Neural progenitor cell (in vitro differentiated cells): ENCODE data around the gene LRRD1. TPM values are rescaled to one million over a fixed set of nuclear protein-coding genes. Genes with fewer than 3 reads are reported as not detected.

ENCODE experiments used
- DNase-seq: peaks from one replicate; pipeline ENCODE4 v3.0.0-alpha.2; 2016; ENCODE audit warnings: low spot score
- H2AFZ ChIP-seq: fragments of 200-600 bp; sonication (generic); replicated peaks from 2 replicates; pipeline ENCODE4 v1.6.1; 2016; ENCODE audit warnings: antibody characterized with exemption
- H3F3A ChIP-seq: fragments of 200-600 bp; sonication (generic); 2 replicates; pipeline ENCODE4 v1.6.1; 2016; ENCODE audit warnings: antibody characterized with exemption, low read depth
- H3K27ac ChIP-seq: fragments of 200-600 bp; sonication (generic); 2 replicates; pipeline ENCODE4 v1.5.1; 2016; ENCODE audit warnings: mild to moderate bottlenecking
- H3K27me3 ChIP-seq: fragments of 200-600 bp; sonication (generic); 2 replicates; pipeline ENCODE4 v1.6.1; 2016; ENCODE audit warnings: mild to moderate bottlenecking, moderate library complexity
- H3K36me3 ChIP-seq: fragments of 200-600 bp; sonication (generic); 2 replicates; pipeline ENCODE4 v1.5.1; 2016
- H3K4me1 ChIP-seq: fragments of 200-600 bp; sonication (generic); 2 replicates; pipeline ENCODE4 v1.6.1; 2016; ENCODE audit warnings: mixed run types
- H3K4me2 ChIP-seq: fragments of 200-600 bp; sonication (generic); 2 replicates; pipeline ENCODE4 v1.6.1; 2016
- H3K4me3 ChIP-seq: fragments of 200-600 bp; sonication (generic); 2 replicates; pipeline ENCODE4 v1.5.1; 2016
- H3K79me2 ChIP-seq: fragments of 200-600 bp; sonication (generic); 2 replicates; pipeline ENCODE4 v1.6.1; 2016; ENCODE audit warnings: low read depth
- H3K9ac ChIP-seq: fragments of 200-600 bp; sonication (generic); 2 replicates; pipeline ENCODE4 v1.6.1; 2016
- H3K9me3 ChIP-seq: fragments of 200-600 bp; sonication (generic); 2 replicates; pipeline ENCODE4 v1.5.1; 2016; ENCODE audit warnings: low read depth
- H4K20me1 ChIP-seq: fragments of 200-600 bp; sonication (generic); 2 replicates; pipeline ENCODE4 v1.6.1; 2016; ENCODE audit warnings: low read depth
- H3K27ac Mint-ChIP-seq: 3 replicates; pipeline ENCODE4 v1.8.0; 2021; ENCODE audit warnings: mixed read lengths
- H3K27me3 Mint-ChIP-seq: 2 replicates; pipeline ENCODE4 v1.8.0; 2022; ENCODE audit warnings: low read depth, mild to moderate bottlenecking, inconsistent platforms, moderate library complexity, mixed read lengths; ENCODE audit not compliant: insufficient read depth
- H3K36me3 Mint-ChIP-seq: 3 replicates; pipeline ENCODE4 v1.8.0; 2021; ENCODE audit warnings: mixed read lengths
- H3K4me1 Mint-ChIP-seq: 3 replicates; pipeline ENCODE4 v1.8.0; 2021; ENCODE audit warnings: mixed read lengths
- H3K4me3 Mint-ChIP-seq: 3 replicates; pipeline ENCODE4 v1.8.0; 2021; ENCODE audit warnings: mild to moderate bottlenecking, moderate library complexity, mixed read lengths
- H3K9me3 Mint-ChIP-seq: 3 replicates; pipeline ENCODE4 v1.8.0; 2020; ENCODE audit warnings: mixed read lengths
- EZH2 ChIP-seq: fragments of 200-600 bp; sonication (generic); IDR thresholded peaks from 2 replicates; pipeline ENCODE4 v1.6.1; 2017; ENCODE audit warnings: antibody characterized with exemption, mild to moderate bottlenecking, moderate library complexity
- EZH2phosphoT487 ChIP-seq: fragments of 200-600 bp; sonication (generic); IDR thresholded peaks from 2 replicates; pipeline ENCODE4 v1.6.1; 2017; ENCODE audit warnings: antibody characterized with exemption
- total RNA-seq: library from RNA; depleted of rRNA; stranded (reverse); fragments of >200 nt; gene quantifications from 2 replicates; pipeline ENCODE4 v1.2.3, GENCODE V29; 2015; ENCODE audit warnings: low replicate concordance
- TF ChIP-seq, protein P1 (sequence below): fragments of 200-600 bp; sonication (generic); IDR thresholded peaks from 2 replicates; pipeline ENCODE4 v1.5.1; 2017; ENCODE audit warnings: antibody characterized with exemption, mild to moderate bottlenecking

Gene LRRD1
- not detected in 2 replicates for total RNA-seq

DNA sequence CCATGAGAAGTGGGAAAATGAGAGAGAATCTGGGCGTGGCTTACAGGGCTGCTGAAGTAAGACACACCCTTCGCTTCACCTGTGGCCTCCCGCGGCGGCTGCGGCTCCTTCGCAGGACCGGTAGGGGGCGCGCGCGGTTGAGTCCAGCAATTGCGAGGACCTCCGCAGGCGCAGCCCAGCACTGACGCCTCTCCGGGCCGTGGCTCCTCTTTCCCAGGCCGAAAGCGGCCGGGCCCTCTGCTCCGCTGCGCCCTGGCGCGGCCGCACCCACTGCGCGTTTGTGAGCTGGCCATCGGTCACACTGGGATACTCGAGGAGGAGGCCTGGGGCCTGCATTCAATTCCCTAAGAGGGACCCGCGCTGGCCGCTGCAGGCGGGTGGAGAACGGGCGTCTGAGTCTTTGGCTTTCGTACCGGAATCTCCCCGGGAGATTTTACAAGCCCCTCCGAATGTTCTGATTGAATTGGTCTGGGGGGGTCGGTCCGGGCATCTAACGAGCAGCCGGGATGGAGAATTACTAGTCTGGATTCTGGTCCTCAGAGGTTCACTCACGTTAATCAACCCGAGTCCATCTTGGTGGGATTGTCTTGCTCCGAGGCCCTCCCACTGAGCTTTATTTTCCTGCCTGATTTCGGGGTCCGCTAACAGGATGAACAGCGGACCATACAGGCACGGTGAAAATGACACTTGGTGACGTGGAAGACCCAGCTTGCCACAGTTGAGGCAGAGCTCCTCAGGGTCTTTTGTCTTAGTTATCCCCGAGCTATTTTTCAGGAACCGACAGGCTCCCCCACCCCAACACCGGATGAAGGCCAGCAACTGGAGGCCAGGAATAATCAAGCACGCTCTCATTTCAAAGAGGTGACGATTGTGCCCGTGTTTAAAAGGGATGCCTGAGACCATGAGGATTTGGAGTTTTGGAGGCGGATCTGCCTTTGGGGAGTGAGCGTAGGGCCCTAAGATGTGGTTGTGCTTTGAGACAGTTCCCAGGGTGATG, at the start of gene LRRD1:
Gene LRRD1, minus strand, starts transcription at position 215 of the 997 bp plus-strand sequence. CDS start 13,940 bp downstream, outside the sequence.
- Mint-ChIP-seq H3K4me3 (peak within 1 kb of the TSS; percentile 73), H3K4me1 (no peaks in the 10 kb centered on the region), H3K27me3 (no peaks in the 10 kb centered on the region), H3K27ac (no peak within 1 kb of the TSS), H3K36me3 (peaks cover 2% of the 10 kb centered on the region), H3K9me3 (peaks cover 8% of the 10 kb centered on the region)
- Histone ChIP-seq H3K4me3 (peak within 1 kb of the TSS; percentile 50), H3K4me1 (no peaks in the 10 kb centered on the region), H3K79me2 (no peaks in the 10 kb centered on the region), H2AFZ (peak within 1 kb of the TSS; percentile 99), H3K9me3 (peaks cover 7% of the 10 kb centered on the region), H3K27me3 (peaks cover 12% of the 10 kb centered on the region), H3K4me2 (peak within 1 kb of the TSS; percentile 79), H3K36me3 (no peaks in the 10 kb centered on the region), H4K20me1 (no peaks in the 10 kb centered on the region), H3K27ac (no peak within 1 kb of the TSS), H3F3A (peaks cover 11% of the 10 kb centered on the region), H3K9ac (no peak within 1 kb of the TSS)
- TF ChIP-seq EZH2phosphoT487: no peak
- TF ChIP-seq, protein P1, sequence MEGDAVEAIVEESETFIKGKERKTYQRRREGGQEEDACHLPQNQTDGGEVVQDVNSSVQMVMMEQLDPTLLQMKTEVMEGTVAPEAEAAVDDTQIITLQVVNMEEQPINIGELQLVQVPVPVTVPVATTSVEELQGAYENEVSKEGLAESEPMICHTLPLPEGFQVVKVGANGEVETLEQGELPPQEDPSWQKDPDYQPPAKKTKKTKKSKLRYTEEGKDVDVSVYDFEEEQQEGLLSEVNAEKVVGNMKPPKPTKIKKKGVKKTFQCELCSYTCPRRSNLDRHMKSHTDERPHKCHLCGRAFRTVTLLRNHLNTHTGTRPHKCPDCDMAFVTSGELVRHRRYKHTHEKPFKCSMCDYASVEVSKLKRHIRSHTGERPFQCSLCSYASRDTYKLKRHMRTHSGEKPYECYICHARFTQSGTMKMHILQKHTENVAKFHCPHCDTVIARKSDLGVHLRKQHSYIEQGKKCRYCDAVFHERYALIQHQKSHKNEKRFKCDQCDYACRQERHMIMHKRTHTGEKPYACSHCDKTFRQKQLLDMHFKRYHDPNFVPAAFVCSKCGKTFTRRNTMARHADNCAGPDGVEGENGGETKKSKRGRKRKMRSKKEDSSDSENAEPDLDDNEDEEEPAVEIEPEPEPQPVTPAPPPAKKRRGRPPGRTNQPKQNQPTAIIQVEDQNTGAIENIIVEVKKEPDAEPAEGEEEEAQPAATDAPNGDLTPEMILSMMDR: peak; percentile 93
- TF ChIP-seq EZH2: peak; percentile 38
- peak; percentile 87 for DNase-seq

DNA sequence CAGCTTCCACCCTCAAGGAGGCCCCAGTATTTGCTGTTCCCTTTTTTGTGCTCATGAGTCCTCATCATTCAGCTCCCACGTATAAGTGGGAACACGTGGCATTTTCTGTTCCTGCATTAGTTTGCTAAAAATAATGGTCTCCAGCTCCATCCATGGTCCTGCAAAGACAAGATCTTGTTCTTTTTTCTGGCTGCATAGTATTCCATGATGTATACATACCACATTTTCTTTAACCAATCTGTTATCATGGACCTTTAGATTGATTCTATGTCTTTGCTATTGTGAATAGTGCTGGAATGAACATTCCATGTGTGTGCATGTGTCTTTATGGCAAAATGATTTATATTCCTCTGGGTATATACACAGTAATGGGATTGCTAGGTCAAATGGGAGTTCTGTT, 49.8 kb upstream of the LRRD1 start:
- Histone ChIP-seq H3K27ac (no peak overlapping the region), H3K9me3 (no peaks in the 10 kb centered on the region), H3K4me2 (no peak overlapping the region), H3K79me2 (no peaks in the 10 kb centered on the region), H4K20me1 (no peaks in the 10 kb centered on the region), H3F3A (no peaks in the 10 kb centered on the region), H3K36me3 (peaks cover 21% of the 10 kb centered on the region), H3K4me3 (no peak overlapping the region), H3K9ac (no peak overlapping the region), H3K27me3 (no peaks in the 10 kb centered on the region), H3K4me1 (no peaks in the 10 kb centered on the region), H2AFZ (no peak overlapping the region)
- H3K36me3 Mint-ChIP-seq: peaks cover 39% of the 10 kb centered on the region
- DNase-seq: no peak
- H3K4me1 Mint-ChIP-seq: no peaks in the 10 kb centered on the region
- no peak overlapping the region for H3K4me3 Mint-ChIP-seq
- H3K27ac Mint-ChIP-seq: no peak overlapping the region
- TF ChIP-seq, protein P1: no peak
- no peak for TF ChIP-seq EZH2
- no peak for TF ChIP-seq EZH2phosphoT487
- no peaks in the 10 kb centered on the region for H3K9me3 Mint-ChIP-seq
- peaks cover 2% of the 10 kb centered on the region for H3K27me3 Mint-ChIP-seq

DNA sequence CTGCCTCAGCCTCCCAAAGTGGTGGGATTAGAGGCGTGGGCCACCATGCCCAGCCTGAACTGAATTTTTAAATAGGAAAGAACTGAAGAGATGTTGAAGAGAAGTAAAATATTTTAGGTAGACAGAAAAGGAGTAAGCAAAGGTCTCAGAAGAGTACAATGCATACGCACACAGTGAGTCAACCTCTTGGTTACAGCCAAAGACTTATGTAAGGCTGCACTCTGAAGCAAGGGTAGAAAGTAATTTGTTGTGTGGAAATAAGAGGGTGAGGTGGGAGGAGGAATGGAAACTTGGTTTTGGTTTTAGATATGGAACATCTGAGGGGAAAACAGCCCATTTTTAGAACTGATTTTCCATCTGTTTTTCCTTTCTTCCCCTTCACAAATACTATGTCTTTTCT, 49.2 kb upstream of the LRRD1 start:
- H3K9me3 Mint-ChIP-seq: no peaks in the 10 kb centered on the region
- H4K20me1 ChIP-seq: no peaks in the 10 kb centered on the region
- no peaks in the 10 kb centered on the region for H3K4me1 Mint-ChIP-seq
- no peak overlapping the region for H3K4me3 Mint-ChIP-seq
- H3F3A ChIP-seq: no peaks in the 10 kb centered on the region
- no peaks in the 10 kb centered on the region for H3K27me3 ChIP-seq
- no peak overlapping the region for H2AFZ ChIP-seq
- no peak for DNase-seq
- H3K36me3 ChIP-seq: peaks cover 21% of the 10 kb centered on the region
- TF ChIP-seq EZH2: no peak
- TF ChIP-seq, protein P1: no peak
- TF ChIP-seq EZH2phosphoT487: no peak
- no peaks in the 10 kb centered on the region for H3K4me1 ChIP-seq
- no peak overlapping the region for H3K27ac Mint-ChIP-seq
- peaks cover 37% of the 10 kb centered on the region for H3K36me3 Mint-ChIP-seq
- H3K27me3 Mint-ChIP-seq: peaks cover 2% of the 10 kb centered on the region
- H3K27ac ChIP-seq: no peak overlapping the region
- no peak overlapping the region for H3K9ac ChIP-seq
- H3K9me3 ChIP-seq: no peaks in the 10 kb centered on the region
- no peak overlapping the region for H3K4me3 ChIP-seq
- H3K79me2 ChIP-seq: no peaks in the 10 kb centered on the region
- no peak overlapping the region for H3K4me2 ChIP-seq
